Activated CD4-positive, CD25-positive, alpha-beta regulatory T cell (primary cell): ENCODE measurements around the gene OPCML.

Experiments
- DNase-seq, 4 experiments: peaks; one replicate each; lab custom pipeline; 2025; lab: John Stamatoyannopoulos, UW

Gene OPCML

GRCh38 chr11:133503776-133504175, 28.5 kb downstream of the OPCML start:
- no peak for DNase-seq

GRCh38 chr11:133503236-133503635, 29.1 kb downstream of the OPCML start:
- no peak for DNase-seq

- DNase-seq = no peak
These were observed 30.4 kb downstream of the OPCML start for GRCh38 chr11:133501643-133502539.

DNA sequence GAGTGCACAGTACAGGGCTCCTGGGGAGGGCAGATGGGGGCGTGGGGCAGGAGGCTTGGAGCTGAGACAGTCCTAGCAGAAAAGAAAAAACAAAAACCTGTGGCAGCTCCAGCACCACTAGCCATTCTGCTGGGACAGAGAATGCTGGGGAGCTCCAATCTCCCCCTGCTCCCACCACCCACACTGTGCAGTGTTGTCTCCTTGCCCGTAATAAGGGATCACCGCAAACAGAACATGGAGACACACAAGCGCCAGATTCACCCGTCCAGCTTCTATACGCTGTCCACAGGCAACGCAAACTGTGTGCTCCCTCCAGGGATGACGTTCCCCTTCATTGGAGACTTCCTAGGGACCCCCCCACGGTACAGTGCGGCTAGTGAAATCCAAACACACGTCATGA, 31.4 kb downstream of the OPCML start:
- no peak for DNase-seq

GRCh38 chr11:133500435-133500834, 31.9 kb downstream of the OPCML start:
- no peak for DNase-seq

GRCh38 chr11:133498969-133499368, 33.3 kb downstream of the OPCML start:
- no peak for DNase-seq

DNA sequence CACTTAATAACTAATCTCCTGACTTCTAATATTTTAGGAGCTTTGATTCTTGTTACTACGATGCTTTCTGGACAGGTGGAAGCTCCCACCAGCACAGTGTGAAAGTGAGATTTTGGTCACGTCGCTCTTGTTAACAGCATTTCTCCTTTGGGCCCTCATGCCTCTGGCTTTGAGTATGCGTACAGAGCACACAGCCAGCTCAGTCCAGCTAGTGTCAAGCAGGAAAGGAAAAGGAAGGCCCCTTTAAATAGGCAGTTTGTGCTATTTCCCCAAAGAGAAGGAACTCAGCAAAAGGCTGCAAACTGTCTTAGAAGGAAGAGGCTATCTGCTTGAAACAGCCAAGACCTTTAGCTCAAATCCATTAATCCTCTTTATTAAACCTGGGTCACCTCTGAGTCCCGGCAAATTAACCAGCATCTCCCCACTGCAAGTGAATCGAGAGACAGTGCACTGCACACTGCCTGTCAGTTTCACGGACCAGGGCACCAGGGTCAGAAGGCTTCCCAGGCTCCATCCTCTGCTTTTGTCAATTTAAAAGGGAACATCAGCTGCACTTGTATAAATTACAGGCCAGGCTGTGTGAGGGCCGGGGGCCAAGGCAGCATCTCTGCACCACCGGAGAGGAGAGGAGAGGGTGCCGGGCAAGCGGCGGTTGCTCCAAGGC, 34.7 kb downstream of the OPCML start:
- no peak for DNase-seq

DNA sequence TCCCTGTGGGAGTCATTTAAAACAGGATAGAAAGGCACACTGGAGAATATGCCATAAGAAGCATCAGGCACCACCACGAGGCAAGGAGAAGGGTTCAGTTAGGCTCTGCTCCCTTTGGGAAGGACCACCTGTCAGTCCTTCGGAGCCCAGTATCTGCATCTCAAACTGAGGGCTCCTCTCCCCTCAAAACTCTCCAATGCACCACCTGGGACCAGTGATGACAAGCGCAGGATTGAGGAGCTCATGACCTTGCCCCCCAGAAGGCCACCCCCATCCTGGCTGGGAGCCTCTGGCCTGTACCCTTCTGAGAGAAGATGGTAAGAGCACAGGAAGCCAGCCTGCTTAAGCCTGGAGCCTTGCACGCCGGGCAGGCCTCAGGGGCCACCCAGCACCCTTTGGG, 39.4 kb downstream of the OPCML start:
- DNase-seq = no peak

DNA sequence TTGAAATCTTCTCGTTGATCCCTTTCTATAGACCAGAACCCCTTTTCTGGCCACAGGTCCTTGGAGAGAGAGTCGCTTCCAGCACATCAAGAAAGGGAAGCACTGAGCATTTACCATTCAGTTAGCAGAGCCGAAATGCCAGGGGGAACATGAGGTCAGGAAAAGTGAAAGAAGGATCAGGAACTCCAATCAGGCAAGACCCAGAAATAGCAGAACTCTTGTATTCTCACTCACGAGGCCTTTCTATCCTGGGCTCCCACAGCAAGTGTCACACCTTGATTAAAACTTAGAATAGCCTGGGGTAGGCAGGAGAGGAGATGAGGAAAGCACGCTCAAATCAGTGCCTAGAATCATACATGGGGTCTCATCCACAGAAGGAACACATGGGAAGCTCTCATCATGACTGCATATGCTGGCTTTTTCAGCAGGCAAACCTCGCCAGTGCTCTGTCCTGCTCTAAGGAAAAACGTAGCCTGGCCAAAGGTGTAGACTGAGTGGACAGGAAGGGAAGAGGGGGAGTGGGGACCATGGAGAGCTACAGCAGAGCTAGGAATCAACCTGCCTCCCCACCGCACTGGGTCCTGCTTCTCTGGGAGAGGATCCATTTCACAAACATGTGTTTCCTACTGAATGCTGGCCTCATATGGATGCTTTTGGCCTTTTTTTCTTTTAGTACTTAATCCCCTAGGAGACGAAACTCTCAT, 40.5 kb downstream of the OPCML start:
- no peak for DNase-seq

DNA sequence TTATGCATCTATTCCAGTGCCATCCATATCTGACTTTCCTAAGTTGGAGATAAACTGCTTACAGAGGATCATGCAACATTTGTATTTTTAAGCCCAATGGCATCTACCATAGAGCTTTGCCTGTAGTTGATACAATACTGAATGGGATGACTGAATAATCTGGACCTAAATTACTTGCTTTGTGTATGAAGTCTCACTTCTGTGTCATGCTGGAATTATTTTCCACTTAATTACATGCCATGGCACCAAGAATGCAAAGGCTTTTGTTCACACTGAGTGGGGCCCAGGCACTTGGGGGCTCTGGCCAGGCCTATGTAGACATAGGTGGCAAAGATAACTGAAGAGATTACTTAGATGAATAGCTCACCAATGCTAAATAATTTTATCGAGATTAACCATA, 51.6 kb downstream of the OPCML start:
- no peak for DNase-seq

DNA sequence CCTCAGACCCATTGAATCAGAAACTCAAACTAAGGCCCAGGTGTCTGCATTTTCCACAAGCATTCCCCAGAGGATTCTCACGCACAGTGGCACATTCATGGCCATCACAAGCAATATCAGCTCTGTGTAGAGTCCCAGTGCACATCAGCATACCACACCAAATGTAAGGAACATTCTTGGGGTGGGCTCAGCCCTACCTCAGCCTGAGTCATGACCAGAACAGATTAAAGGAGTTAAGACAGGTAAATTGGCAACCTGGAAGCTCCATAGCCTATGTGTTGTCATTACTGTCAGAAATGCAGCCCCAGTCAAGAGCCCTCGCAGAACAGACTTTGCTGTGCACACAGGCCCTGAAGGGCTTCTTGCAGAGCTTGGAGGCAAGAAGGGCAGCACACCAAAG, 53.1 kb downstream of the OPCML start:
- no peak for DNase-seq

DNA sequence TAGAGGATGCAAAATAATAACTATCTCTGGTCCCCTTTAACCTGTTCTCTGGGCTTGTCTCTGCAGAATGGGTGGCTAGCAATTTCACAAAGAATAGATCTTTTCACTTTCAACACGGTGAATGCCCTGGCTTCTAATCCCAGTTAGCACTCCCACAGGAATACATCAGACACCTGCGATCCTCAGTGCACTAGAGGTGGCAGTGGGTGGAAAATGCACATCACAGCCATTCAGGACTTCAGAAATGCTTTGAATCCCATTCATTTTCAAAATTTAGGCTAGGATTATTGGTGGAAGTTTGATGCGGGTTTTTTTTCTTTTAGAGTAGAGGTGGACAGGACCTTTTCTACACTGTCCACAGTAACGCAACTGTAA, 55.1 kb downstream of the OPCML start:
- no peak for DNase-seq

- DNase-seq = no peak
These were observed 55.6 kb downstream of the OPCML start for GRCh38 chr11:133476570-133477250.

GRCh38 chr11:133474461-133474860, 57.8 kb downstream of the OPCML start:
- DNase-seq = no peak

GRCh38 chr11:133467686-133468085, 64.6 kb downstream of the OPCML start:
- no peak for DNase-seq

DNA sequence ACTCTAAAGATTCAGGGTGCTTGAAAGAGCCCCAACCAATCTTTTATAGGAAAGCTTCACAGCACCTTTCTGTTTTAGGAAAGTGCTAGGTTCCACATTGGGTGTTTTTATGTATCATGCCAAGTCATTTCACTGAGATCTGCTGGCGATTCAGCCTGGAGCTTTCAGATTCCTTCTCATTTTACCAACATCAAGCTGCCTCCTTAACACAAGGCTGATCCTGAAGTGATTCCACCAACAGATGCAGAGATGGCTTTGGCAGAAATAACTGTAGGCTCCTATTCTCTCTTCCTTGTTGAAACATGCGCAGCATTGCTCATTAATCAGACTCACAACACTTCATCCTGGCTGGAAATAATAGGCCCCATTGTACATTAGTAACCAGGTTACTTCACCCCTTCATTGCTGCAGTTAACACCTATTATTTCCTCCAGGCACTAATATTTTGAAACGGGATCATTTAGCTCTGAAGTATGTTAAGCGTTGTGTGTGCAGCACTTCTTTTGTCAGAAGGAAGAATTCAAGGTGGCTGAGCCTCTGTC, 89.0 kb downstream of the OPCML start:
- no peak for DNase-seq

GRCh38 chr11:133441964-133442660, 90.2 kb downstream of the OPCML start:
- no peak for DNase-seq

GRCh38 chr11:133425992-133426391, 106.3 kb downstream of the OPCML start:
- DNase-seq = no peak

DNA sequence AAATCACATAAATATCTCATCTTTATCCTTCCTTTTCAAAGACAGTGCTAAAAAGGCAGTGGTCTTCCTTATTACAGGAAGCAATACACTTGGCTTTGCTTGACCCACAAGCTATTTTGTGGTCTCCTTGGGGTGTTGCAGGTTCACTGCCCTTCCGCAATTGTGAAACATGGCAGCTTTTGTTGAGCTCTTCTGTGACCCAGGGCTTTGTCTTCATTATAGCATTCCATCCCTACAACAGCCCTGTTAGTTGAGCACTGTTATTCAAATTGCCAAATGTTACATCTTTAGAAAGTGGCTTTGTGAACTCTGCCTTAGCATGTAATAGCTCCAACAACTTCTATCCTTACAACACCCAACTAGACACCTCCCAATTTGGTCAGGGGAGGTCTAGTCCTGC, 107.1 kb downstream of the OPCML start:
- DNase-seq = no peak

- DNase-seq = no peak
These were observed 114.1 kb downstream of the OPCML start for GRCh38 chr11:133418218-133418617.

- no peak for DNase-seq
These were observed 117.8 kb downstream of the OPCML start for GRCh38 chr11:133414506-133414905.
